GM12875 (cell line): Measurements from ENCODE around the gene IGF2BP3.

Experiments used
- H3K4me3 ChIP-seq: one replicate; pipeline ENCODE4 v1.5.1; 2011; ENCODE audit warnings: low read depth, low read length, control low read depth
- CTCF ChIP-seq: IDR thresholded peaks from 2 replicates; pipeline ENCODE4 v1.5.1; 2011; ENCODE audit warnings: low read depth, mild to moderate bottlenecking, control low read depth, inconsistent platforms, low read length, moderate library complexity, borderline replicate concordance; ENCODE audit not compliant: insufficient read depth

Gene IGF2BP3

GRCh38 chr7:23349484-23350157 is 120.7 kb downstream of the IGF2BP3 start:
- TF ChIP-seq CTCF, result no peak
- no peak overlapping the region for H3K4me3 ChIP-seq

- no peak for TF ChIP-seq CTCF
- no peak overlapping the region for H3K4me3 ChIP-seq
Measured at GRCh38 chr7:23347682-23348180, 122.6 kb downstream of the IGF2BP3 start.

- no peak for TF ChIP-seq CTCF
- H3K4me3 ChIP-seq, result no peak overlapping the region
Measured at GRCh38 chr7:23347033-23347681, 123.1 kb downstream of the IGF2BP3 start.

GRCh38 chr7:23346316-23346715 is 124.0 kb downstream of the IGF2BP3 start:
- no peak overlapping the region for H3K4me3 ChIP-seq
- no peak for TF ChIP-seq CTCF

GRCh38 chr7:23345601-23346000 is 124.7 kb downstream of the IGF2BP3 start:
- TF ChIP-seq CTCF, result no peak

GRCh38 chr7:23343806-23344475 is 126.3 kb downstream of the IGF2BP3 start:
- no peak overlapping the region for H3K4me3 ChIP-seq
- no peak for TF ChIP-seq CTCF

More at GRCh38 chr7:23345601-23346000, 124.7 kb downstream of the IGF2BP3 start:
- no peak overlapping the region for H3K4me3 ChIP-seq
